GM23338 (cell line): ENCODE results near the gene RPL27A. TPM values are rescaled to one million over a fixed set of nuclear protein-coding genes. Genes with fewer than 3 reads are reported as not detected.

Experiments
- EZH2 ChIP-seq: fragments of 200-600 bp; sonication (generic); IDR thresholded peaks from one replicate; pipeline ENCODE4 v1.8.0; 2017; ENCODE audit warnings: antibody characterized with exemption, mild to moderate bottlenecking, low read depth; ENCODE audit not compliant: unreplicated experiment
- JUNB ChIP-seq: IDR thresholded peaks from one replicate; pipeline ENCODE4 v1.6.1; 2016; ENCODE audit warnings: antibody characterized with exemption; ENCODE audit not compliant: unreplicated experiment
- STAT1 ChIP-seq: IDR thresholded peaks from one replicate; pipeline ENCODE4 v1.6.1; 2016; ENCODE audit warnings: antibody characterized with exemption; ENCODE audit not compliant: unreplicated experiment
- ZNF114 ChIP-seq: fragments of 250-450 bp; sonication (Bioruptor Pico); IDR thresholded peaks from 2 replicates; pipeline ENCODE4 v1.5.0; 2020; ENCODE audit warnings: mild to moderate bottlenecking, moderate library complexity
- ZNF331 ChIP-seq: fragments of 250-450 bp; sonication (Bioruptor Pico); IDR thresholded peaks from 2 replicates; pipeline ENCODE4 v1.5.0; 2020; ENCODE audit warnings: low read depth, mild to moderate bottlenecking, moderate library complexity
- polyA plus RNA-seq: library from polyadenylated mRNA; unstranded; fragments of >200 nt; fragmentation: Nextera tagmentation; extraction: Ambion mirVana; gene quantifications from 2 replicates; pipeline ENCODE4 v1.2.1, GENCODE V29; 2016
- total RNA-seq: library from RNA; depleted of rRNA; stranded (reverse); fragments of >200 nt; shearing (Covaris generic); gene quantifications from 2 replicates; pipeline ENCODE4 v1.2.3, GENCODE V29; 2014
- TF ChIP-seq, protein P1 (sequence below): fragments of 250-450 bp; sonication (Bioruptor Pico); IDR thresholded peaks from 2 replicates; pipeline ENCODE4 v1.5.0; 2020; ENCODE audit warnings: mild to moderate bottlenecking, moderate library complexity
- TF ChIP-seq, protein P2 (sequence below): IDR thresholded peaks from 2 replicates; pipeline ENCODE4 v1.6.1; 2016; ENCODE audit warnings: antibody characterized with exemption
- TF ChIP-seq, protein P3 (sequence below): IDR thresholded peaks from one replicate; pipeline ENCODE4 v1.6.1; 2018; ENCODE audit warnings: antibody characterized with exemption; ENCODE audit not compliant: unreplicated experiment

RPL27A gene
- total and polyA plus RNA-seq, 2 experiments from 2014 or later = 1,283 to 3,167 TPM

DNA sequence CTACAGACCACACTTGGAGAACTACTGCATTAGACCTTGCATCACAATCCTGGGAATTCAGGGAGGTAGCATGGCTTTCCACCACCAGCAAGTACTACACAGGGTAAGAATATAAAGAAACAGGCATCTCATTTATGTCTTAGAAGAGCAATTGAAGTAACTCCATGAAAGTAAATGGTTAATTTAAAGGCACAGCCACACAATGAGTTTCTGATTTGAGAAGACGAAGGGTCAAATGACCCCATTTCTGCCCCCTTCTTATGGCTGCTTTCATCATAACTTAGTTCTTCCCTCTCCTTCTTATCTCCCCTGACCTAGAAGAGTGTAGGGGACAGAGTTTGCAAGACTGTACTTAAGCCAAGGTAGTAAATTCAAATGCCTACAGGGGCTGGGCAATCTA, 6.1 kb upstream of the RPL27A start (continued):
- TF ChIP-seq, protein P1, sequence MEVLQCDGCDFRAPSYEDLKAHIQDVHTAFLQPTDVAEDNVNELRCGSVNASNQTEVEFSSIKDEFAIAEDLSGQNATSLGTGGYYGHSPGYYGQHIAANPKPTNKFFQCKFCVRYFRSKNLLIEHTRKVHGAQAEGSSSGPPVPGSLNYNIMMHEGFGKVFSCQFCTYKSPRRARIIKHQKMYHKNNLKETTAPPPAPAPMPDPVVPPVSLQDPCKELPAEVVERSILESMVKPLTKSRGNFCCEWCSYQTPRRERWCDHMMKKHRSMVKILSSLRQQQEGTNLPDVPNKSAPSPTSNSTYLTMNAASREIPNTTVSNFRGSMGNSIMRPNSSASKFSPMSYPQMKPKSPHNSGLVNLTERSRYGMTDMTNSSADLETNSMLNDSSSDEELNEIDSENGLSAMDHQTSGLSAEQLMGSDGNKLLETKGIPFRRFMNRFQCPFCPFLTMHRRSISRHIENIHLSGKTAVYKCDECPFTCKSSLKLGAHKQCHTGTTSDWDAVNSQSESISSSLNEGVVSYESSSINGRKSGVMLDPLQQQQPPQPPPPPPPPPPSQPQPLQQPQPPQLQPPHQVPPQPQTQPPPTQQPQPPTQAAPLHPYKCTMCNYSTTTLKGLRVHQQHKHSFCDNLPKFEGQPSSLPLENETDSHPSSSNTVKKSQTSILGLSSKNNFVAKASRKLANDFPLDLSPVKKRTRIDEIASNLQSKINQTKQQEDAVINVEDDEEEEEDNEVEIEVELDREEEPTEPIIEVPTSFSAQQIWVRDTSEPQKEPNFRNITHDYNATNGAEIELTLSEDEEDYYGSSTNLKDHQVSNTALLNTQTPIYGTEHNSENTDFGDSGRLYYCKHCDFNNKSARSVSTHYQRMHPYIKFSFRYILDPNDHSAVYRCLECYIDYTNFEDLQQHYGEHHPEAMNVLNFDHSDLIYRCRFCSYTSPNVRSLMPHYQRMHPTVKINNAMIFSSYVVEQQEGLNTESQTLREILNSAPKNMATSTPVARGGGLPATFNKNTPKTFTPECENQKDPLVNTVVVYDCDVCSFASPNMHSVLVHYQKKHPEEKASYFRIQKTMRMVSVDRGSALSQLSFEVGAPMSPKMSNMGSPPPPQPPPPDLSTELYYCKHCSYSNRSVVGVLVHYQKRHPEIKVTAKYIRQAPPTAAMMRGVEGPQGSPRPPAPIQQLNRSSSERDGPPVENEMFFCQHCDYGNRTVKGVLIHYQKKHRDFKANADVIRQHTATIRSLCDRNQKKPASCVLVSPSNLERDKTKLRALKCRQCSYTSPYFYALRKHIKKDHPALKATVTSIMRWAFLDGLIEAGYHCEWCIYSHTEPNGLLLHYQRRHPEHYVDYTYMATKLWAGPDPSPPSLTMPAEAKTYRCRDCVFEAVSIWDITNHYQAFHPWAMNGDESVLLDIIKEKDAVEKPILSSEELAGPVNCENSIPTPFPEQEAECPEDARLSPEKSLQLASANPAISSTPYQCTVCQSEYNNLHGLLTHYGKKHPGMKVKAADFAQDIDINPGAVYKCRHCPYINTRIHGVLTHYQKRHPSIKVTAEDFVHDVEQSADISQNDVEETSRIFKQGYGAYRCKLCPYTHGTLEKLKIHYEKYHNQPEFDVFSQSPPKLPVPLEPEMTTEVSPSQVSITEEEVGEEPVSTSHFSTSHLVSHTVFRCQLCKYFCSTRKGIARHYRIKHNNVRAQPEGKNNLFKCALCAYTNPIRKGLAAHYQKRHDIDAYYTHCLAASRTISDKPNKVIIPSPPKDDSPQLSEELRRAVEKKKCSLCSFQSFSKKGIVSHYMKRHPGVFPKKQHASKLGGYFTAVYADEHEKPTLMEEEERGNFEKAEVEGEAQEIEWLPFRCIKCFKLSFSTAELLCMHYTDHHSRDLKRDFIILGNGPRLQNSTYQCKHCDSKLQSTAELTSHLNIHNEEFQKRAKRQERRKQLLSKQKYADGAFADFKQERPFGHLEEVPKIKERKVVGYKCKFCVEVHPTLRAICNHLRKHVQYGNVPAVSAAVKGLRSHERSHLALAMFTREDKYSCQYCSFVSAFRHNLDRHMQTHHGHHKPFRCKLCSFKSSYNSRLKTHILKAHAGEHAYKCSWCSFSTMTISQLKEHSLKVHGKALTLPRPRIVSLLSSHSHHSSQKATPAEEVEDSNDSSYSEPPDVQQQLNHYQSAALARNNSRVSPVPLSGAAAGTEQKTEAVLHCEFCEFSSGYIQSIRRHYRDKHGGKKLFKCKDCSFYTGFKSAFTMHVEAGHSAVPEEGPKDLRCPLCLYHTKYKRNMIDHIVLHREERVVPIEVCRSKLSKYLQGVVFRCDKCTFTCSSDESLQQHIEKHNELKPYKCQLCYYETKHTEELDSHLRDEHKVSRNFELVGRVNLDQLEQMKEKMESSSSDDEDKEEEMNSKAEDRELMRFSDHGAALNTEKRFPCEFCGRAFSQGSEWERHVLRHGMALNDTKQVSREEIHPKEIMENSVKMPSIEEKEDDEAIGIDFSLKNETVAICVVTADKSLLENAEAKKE (CRISPR knock-in tag) = no peak
- TF ChIP-seq, protein P2, sequence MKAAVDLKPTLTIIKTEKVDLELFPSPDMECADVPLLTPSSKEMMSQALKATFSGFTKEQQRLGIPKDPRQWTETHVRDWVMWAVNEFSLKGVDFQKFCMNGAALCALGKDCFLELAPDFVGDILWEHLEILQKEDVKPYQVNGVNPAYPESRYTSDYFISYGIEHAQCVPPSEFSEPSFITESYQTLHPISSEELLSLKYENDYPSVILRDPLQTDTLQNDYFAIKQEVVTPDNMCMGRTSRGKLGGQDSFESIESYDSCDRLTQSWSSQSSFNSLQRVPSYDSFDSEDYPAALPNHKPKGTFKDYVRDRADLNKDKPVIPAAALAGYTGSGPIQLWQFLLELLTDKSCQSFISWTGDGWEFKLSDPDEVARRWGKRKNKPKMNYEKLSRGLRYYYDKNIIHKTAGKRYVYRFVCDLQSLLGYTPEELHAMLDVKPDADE = no peak
- TF ChIP-seq, protein P3, sequence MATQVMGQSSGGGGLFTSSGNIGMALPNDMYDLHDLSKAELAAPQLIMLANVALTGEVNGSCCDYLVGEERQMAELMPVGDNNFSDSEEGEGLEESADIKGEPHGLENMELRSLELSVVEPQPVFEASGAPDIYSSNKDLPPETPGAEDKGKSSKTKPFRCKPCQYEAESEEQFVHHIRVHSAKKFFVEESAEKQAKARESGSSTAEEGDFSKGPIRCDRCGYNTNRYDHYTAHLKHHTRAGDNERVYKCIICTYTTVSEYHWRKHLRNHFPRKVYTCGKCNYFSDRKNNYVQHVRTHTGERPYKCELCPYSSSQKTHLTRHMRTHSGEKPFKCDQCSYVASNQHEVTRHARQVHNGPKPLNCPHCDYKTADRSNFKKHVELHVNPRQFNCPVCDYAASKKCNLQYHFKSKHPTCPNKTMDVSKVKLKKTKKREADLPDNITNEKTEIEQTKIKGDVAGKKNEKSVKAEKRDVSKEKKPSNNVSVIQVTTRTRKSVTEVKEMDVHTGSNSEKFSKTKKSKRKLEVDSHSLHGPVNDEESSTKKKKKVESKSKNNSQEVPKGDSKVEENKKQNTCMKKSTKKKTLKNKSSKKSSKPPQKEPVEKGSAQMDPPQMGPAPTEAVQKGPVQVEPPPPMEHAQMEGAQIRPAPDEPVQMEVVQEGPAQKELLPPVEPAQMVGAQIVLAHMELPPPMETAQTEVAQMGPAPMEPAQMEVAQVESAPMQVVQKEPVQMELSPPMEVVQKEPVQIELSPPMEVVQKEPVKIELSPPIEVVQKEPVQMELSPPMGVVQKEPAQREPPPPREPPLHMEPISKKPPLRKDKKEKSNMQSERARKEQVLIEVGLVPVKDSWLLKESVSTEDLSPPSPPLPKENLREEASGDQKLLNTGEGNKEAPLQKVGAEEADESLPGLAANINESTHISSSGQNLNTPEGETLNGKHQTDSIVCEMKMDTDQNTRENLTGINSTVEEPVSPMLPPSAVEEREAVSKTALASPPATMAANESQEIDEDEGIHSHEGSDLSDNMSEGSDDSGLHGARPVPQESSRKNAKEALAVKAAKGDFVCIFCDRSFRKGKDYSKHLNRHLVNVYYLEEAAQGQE = no peak
- TF ChIP-seq ZNF331 (no peak), STAT1 (no peak), EZH2 (no peak), JUNB (no peak), ZNF114 (CRISPR knock-in tag) (no peak)
